H4 (cell line): ENCODE data around the gene PTPRQ. TPM values are rescaled to one million over a fixed set of nuclear protein-coding genes. Genes with fewer than 3 reads are reported as not detected.

Experiments
- DNase-seq: peaks from one replicate; pipeline ENCODE4 v3.0.0-alpha.2; 2015; ENCODE audit warnings: low spot score
- total RNA-seq: library from RNA; depleted of rRNA; stranded (reverse); fragments of >200 nt; shearing (Covaris generic); gene quantifications from 2 replicates; pipeline ENCODE4 v1.2.3, GENCODE V29; 2014

The PTPRQ gene
- total RNA-seq, 1 experiment from 2014 or later = 0.02 TPM

GRCh38 chr12:80565271-80565670 is 121.2 kb downstream of the PTPRQ start:
- DNase-seq = no peak

DNA sequence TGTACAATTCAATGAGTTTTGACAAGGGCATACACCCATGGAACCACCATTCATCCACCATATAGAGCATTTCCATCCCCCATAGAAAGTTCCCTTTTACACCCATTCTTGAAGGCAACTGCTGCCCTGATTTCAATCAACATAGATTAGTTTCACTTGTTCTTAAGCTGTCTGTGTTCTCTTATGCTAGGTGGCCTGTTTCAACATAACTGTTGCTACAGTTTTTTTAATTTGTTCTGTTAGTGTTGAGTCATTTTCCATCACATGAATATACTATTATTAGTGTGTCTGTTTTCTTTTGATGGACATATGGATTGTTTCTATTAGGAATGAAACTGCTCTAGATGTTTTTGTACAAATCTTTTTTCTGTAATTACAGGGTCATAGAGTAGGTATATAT is 123.4 kb downstream of the PTPRQ start:
- DNase-seq = no peak

- no peak for DNase-seq
Measured at GRCh38 chr12:80576641-80577418, 132.8 kb downstream of the PTPRQ start.

DNA sequence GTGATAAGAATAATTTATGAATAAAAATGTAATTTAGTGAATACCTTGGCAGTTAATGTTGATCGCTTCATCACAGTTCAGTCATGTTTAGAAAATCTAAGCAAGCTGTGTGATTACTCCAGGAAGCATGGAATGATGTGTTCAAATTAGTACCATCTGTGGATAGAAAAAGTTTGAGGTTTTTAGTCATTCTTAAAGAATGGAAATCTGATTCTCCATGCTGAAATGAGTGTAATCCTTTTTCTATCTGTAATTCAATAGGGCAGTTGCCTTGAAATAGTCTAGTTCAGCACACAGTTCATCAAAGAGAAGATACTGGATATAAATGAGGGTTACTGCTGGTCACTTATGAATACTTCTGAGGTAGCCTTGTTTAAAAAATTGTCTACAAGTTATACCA is 136.2 kb downstream of the PTPRQ start:
- DNase-seq = peak; percentile 87

DNA sequence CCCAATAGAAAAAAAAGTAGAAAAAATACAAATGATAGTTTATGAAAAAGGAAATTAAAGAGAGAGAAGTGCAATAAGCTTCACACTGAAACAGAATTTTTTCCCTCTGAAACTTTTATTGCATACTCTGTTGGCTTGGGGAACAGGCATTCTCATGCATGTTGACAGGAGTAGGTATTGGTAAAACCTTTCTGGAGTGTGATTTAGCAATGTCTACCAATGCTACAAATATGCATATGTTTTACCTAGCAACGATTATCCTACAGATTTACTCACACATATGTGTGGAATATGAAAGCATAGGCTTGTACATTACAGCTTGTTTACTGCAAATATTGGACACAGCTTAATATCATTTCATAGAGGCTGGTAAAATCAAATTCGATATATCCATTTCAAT is 137.7 kb downstream of the PTPRQ start:
- DNase-seq = no peak

GRCh38 chr12:80582431-80582830 is 138.4 kb downstream of the PTPRQ start:
- DNase-seq = no peak

DNA sequence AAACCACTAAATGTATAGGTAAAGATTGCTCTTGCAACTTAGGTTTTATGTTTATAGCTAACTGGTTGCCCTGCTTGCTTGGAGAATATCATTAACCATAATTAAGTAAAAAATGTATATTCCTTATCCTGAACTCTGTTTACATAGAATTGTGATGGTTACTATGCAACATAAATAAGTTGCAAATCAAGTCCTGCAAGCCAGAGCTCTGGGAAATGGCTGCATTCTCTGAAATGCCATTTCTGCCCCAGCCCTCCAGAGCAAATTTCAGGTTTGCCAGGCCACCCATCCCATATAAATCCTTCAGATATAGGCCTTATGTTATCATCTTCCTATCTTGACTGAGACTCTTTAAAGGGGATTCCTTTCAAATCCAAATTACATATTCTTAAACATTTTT is 145.0 kb downstream of the PTPRQ start:
- DNase-seq = no peak

DNA sequence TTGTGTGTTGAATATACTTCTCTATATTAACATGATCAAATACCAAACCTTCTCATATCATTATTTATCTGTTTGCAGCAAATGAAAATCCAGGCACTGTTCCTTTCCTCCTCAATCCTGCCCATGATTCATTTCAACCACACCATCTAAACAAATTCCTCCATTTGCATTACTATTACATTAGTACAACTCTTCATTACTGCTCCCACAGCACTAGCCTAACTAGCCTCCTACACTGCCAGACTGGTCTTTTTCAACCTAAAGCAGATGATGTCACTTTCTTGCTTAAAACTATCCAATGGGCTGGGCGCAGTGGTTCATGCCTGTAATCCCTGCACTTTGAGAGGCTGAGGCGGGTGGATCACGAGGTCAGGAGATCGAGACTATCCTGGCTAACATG is 146.1 kb downstream of the PTPRQ start:
- no peak for DNase-seq

DNA sequence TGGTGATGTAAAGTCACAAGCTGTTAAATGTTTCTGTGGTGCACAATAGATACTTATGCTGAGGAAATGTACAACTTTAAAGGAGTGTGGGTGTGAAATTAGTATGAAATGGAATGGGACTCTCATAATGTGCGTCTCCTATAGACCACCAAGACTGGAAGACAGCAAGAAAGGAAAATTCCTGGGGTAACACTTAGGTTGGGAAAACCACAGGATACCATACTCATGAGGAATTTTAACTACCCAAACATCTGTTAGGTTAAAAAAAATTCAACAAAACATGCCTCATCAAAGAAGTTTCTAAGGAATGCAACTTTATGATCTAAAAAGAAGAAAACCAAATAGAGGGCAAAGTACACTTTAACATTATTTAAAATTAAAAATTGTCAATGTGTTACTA is 149.7 kb downstream of the PTPRQ start:
- peak; percentile 13 for DNase-seq

GRCh38 chr12:80596509-80596908 is 152.5 kb downstream of the PTPRQ start:
- no peak for DNase-seq

- peak; percentile 42 for DNase-seq
Measured at GRCh38 chr12:80598004-80598606, 154.1 kb downstream of the PTPRQ start.

- no peak for DNase-seq
Measured at GRCh38 chr12:80602455-80602854, 158.4 kb downstream of the PTPRQ start.

DNA sequence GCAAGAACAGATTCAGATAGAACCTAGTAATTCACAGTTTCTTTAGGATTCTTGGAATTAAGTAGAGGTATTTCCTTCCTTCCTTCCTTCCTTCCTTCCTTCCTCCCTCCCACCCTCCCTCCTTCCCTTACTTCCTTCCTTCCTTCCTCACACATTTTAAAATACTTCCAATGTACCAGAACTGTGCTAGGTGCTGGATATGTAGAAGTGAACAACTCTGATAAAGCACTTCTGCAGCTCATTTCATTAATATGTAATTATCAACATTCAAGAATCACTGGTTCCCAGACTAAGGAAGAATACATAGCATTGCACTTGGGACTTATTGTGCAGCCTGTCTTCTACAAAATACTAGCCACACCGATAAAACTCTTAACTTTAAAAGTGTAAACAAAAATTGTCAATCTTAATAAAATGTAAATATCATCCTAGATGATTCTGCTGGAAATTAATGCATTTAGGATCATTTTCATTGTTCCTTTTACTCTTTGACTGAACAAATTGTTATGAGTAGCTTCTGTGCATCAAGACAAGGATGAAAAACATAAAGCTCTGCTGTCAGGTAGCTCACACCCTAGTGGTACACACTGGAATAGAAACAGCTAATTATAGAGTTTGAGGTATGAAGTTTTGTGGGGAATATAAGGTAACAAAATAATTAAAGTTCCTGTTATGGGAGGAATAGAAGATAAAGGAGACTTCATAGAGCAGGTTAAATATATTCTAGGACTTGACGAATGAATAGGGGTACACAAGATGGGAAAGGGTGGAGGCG is 163.5 kb downstream of the PTPRQ start:
- DNase-seq = no peak

DNA sequence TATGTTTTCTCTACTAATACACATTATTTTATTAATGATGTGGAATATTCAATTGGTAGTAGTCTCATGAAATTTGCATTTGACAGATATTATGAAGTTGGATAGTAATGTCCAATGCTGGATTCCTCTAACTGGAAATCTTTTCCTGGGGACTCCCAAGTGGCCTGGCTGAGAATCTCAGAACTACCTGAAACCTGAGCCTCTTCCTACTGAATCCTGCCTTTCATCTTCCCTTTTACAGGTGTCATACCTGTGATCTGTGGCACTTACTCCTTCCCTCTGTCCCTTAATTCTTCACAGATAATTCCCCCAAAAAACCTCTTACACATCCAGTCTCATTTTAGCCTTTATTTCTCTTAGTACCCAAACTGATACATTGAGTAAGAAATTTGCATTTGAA is 173.7 kb downstream of the PTPRQ start:
- DNase-seq = no peak

DNA sequence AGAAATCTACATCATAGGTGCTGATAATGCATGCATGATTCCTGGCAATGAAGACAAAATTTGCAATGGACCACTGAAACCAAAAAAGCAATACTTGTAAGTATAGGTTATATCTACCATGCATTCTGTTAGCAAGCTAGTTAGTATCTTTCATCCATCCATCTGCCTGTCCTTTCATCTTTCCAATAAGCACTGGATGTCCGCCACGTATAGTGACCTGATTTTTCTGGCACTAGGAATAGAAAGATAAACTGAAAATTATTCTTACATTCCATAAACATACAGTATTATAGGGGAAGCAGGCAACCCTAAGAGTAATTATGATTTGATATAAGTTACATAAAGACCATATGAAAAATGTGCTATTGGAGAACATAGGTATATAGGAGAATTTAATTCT is 176.2 kb downstream of the PTPRQ start:
- DNase-seq = no peak

- DNase-seq = peak; percentile 40
Measured at GRCh38 chr12:80622271-80622670, 178.2 kb downstream of the PTPRQ start.

- no peak for DNase-seq
Measured at GRCh38 chr12:80625051-80625450, 181.0 kb downstream of the PTPRQ start.

DNA sequence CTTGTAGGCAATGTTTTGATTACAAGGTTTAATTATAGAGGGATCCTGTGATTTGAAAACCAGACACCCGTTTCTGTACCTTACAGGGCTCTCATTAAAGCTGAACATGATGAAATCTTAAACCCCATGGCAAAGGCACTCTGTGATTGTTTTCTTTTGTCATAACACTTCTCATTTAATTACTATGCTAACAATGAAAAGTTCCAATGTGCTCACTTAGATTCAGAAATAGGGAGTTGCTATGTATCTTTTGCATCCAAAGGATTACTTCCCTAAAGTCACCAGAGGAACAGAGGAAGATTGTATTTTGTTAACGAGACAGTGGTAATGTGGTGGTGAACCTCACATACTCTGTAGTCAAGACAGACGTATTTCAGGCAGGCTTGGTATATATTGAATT is 181.9 kb downstream of the PTPRQ start:
- no peak for DNase-seq

DNA sequence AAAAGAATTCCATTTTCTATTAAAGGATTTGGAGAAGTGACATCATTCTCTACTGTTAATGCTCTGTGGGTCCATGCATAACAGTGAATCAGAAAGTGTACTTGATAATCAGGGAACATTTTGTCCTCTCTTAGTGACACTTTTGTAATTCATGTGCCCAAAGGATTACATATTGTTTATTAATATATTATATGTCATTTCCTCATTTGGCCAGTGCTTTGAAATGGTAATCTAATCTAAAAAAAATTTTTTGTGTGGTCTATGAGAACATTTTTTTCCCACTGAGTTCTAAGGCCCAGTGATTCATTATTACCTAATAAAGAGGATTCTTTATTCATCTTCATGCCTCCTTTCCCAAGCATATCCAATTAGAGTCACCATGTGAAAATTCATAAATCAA is 183.7 kb downstream of the PTPRQ start:
- DNase-seq = peak; percentile 25

DNA sequence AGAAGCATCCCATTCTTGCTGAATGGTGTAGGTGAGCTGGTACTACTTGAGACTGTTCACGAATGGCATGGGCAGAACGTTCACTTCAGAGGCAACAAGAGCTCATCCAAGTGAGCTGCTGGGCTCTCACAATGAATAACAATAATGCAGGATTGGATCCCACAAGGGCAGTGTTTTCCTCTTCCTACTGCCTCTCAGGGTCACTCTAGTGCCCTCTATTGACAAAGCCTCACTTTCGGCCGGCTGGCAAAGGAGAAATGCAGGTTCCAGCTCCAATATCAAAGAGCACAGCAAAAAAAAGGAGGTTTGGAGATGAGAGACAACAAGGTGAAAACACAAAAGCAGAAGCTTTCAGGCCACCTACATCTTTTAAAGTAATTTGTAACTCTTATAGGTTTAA is 188.8 kb downstream of the PTPRQ start:
- DNase-seq = peak; percentile 20

DNA sequence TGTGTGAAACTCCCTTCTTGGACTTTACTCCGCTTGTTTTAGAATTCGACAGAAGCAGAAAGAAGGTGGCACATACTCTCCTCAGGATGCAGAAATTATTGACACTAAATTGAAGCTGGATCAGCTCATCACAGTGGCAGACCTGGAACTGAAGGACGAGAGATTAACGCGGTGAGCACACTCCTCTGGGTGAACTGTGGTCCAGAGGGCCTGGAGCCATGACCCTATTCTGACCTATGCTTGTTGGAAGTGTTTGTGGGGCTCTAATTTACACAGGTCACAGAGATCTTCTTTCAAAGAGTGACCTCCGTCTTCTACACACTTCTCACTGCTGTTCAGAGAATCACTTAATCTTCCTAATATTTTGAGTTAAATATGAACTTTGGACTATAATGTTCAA is 190.9 kb downstream of the PTPRQ start:
- no peak for DNase-seq

GRCh38 chr12:80636832-80637231 is 192.8 kb downstream of the PTPRQ start:
- DNase-seq = no peak

DNA sequence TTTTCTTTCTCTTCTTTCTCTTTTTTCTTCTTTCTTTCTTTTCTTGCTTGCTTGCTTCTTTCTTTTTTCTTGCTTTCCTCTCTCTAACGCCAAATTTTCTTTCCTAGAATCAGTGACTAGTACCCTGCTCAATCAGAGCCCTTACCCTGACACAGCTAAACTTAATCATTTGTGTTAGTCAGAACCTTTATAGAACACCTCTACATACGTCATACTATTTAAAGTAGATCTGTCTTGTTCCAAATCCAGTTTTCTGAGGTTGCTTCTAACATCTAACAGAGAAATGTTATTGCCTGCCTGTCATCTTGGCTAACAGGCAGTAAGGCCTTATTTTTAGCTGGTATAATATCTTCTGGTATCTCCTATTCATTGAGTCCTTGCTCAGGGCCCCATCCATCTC is 197.9 kb downstream of the PTPRQ start:
- no peak for DNase-seq
